GM21529 (cell line): ENCODE data around the gene DYNC1LI2.
"Not testable (repeated sequence)": the region's sequence is repeated elsewhere in the genome, so short reads cannot be mapped to it uniquely, and the experiment has no call there.

Experiments used
- ATAC-seq: cut with Tn5 transposase; IDR thresholded peaks from one replicate; pipeline ENCODE4 v1.9.1; 2021; ENCODE audit not compliant: unreplicated experiment

DYNC1LI2 gene

DNA sequence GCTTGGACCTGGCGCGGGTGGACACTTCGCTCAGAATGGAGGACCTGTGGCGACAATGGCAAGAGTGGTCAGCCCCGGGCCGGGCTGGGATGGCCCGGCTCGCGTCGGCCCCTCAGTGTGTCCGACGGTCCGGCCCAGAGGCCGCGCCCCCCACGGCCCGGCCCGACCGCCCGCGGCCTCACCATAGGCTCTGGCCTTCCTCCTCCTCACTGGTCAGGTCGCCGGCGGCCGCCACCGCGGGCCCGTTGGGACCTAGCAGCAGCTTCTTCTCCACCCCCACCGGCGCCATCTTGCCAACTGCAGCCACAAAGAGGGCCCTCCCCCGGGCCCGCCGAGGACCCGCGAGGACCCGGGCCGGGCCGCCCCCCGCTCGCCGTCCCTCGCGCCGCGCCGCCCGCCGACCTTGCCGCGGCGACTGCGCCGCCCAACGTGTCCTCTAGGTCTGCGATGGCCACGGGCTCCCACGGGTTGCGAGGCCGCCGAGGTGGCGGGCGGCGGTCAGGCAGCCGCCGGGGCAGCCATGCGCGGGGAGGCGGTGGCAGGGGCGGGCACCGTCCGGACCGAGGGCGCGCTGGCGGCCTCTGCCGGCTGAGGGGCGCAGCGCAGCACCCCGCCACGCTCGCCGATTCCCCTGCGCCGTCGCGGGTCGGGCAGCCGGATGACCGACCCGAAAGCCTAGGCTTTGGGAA, at the start of gene DYNC1LI2:
Gene DYNC1LI2, minus strand, starts transcription at position 307 of the 689 bp plus-strand sequence. Its CDS starts 18 bp downstream, at position 289.
- peak; percentile 82 for ATAC-seq

DNA sequence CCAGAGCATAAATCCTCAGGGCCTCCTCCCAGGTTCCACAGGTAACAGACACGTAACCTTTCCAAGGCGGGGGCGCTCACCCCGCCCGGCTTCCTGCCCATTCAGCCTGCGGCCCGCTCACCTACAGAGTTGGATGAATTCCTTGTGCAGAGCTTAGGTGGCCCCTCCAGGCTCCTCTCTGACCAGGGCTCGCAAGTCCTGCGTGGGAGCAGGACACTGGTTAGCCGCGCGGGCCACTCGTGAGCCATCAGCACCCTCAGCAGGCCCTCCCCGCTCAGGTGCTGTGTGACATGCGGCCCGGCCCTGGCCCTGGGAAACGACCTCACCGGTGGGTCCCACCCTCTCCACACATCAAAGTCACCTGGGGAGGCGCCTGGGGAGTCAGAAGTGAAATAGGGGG, 49.4 kb upstream of the DYNC1LI2 start:
- no peak for ATAC-seq

DNA sequence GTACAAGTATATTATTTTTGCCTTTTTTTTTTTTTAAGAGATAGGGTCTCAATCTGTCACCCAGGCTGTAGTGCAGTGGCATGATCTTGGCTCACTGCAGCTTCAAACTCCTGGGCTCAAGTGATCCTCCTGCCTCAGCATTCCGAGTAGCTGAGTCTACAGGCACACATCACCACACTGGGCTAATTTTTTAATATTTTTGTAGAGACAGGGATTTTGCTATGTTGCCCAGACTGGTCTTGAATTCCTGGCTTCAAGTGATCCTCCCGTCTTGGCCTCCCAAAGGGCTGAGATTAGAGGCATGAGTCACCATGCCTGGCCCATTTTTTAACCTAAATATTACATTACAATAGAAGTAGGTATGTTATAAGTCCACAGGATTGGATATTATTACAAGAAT, 46.8 kb upstream of the DYNC1LI2 start:
- ATAC-seq, result no peak

DNA sequence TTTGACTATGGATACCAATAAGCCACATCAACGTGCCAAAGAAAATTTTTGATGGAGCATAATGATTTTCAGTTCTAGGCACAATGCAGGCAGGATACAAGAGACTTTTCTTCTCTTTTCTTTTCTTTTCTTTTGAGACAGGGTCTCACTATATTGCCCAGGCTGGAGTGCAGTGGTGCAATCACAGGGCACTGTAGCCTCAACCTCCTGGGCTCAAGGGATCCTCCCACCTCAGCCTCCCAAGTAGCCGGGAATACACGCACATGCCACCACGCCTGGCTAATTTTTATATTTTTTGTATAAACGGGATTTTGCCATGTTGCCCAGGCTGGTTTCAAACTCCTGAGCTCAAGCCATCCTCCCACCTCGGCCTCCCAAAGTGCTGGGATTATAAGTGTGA, 42.6 kb upstream of the DYNC1LI2 start:
- ATAC-seq, result not testable (repeated sequence)

DNA sequence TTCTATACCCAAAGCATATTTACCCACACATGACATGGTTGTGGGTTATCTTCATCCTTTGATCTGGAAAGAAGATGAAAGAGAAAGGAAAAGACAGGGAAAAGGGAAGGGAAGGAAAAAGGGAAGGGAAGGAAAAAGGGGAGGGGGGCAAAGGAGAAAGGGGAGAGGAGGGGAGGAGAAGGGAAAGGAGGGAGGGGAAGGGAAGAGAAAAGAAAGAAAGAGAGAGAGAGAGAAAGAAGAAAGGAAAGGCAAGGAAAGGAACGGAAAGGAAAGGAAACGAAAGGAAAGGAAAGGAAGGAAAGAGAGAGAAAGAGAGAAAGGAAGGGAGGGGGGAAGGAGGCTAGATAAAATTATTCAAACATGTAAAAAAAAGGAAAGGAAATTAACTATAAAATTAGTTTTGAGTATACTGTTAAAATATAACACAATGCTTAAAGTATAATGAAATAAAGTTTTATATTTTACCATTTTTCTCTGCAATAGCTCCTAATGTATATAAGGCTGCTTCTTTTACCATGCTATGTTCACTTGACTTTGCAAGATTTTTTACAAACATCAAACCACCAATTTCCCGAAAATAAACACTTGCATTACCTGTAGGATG, 38.8 kb upstream of the DYNC1LI2 start:
- no peak for ATAC-seq

DNA sequence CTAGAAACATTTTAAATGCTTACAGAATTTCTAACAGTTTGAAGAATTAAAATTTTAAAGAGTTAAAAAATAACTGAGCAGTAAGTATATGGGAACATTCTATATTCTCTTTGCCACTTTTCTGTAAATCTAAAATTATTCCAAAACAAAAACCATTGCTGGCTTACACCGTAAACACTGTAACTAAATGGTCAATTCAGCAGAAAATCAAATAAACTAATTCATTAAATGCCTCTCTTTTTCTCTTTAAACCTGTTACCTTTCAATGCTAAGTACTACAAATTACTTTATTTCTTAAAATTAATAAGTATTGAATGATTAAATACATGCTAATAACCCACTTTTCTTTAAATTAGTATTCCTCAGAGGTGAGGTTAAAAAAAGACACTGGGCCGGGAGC, 36.0 kb upstream of the DYNC1LI2 start:
- ATAC-seq, result no peak

DNA sequence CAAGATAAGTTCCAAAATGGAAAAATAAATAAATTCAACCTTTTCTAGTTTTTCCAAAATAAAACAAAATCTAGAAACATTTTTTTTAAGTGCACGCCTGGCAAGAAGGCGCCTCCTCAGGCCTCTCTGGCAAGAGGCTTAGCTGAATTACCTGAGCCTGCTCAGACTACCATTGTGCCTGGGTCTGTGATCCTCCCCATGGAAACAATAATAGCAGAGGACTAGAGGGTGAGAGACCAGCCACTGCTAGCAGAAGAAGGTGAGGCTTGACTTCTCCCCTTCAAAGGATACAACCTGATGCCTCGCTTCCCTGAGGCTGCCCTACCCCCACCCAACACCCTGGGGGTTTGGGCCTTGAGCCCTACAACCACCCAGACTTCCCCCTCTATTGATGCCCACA, 35.1 kb upstream of the DYNC1LI2 start:
- ATAC-seq, result no peak

DNA sequence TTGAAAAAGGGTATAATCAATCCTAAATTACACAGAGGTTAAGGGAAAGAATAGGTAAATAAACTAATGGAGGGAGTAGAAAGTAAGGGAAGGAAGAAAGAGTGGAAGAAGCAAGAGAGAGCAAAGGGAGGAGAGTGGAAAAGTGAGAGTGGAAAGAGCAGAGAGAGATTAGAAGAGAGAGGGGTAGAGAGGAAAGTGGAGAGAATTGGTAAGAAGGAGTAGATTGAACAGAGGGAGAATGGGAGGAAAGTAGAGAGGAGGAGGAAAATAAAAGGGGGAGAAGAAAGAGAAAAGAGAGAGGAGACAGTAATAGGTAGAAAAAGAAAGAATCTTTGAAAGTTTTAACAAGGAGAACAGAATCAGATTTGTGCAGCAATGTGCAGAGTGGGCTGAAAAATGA, 25.0 kb upstream of the DYNC1LI2 start:
- no peak for ATAC-seq

DNA sequence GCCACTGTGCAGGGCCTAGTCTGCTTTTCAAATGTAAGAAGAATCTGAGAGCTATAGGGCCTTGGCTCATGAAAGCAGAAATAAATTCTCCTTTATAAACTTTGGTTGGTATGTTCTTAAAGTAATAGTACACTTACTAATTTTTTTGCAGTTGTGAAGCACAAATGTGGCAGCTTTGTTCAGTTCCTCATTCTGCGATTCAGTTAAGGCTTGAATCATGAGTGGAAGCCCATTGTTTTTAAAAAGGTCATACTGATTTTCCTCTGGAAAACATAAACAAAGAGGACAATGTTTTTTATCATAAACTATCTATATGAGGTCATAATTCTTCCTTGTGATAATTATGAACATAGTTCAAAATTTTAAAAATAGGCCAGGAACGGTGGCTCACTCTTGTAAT, 23.6 kb upstream of the DYNC1LI2 start:
- ATAC-seq, result no peak

DNA sequence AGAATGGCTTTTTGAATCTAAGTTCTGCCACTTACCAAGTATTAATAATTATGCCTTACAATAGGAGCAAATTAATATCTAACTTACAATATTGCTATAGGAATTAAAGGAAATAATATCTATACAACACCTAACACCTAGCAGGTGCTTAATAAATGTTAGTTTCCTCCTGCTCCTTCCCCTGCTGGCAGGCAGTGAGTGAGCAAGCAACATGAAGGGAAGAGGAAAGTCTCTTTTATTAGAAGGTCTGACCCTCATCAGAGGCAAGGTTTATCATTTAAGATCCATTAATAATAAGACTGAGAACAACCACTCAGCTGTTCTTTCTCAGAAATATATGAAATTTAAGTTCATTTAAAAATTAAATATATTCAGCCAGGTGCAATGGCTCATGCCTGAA, 6.7 kb upstream of the DYNC1LI2 start:
- no peak for ATAC-seq

DNA sequence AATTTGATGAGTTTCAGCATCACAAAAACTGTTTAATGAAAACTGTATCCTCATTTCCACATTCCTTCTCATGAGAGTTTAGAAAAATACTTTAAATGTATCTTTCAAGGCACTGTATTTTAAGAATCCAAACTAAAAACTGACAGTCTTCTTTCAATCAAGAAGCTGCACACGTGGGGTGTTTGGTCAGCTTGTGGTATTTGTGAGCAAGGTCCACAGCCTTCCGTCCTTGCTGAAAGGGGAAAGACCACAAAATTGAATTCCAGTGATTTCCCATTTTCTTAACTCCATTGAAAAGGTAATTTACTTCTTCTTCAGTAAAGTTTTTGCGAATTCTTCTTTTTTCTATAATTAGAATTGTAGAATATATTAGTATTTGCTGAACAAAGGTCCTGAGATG, 3.4 kb upstream of the DYNC1LI2 start:
- no peak for ATAC-seq

DNA sequence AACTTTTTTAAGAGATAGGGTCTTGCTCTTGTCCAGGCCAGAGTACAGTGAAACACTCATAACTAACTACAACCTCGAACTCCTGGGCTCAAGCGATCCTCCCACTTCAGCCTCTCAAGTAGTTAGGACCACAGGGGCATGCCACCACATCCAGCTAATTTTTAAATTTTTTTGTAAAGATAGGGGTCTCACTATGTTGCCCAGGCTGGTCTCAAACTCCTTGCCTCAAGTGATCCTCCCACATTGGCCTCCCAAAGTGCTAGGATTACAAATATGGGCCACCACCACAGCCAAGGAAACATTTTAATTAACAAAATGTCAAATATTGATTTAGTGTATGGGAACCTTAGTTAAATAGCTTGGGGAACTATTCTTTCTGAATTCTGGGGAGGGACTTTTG, 2.8 kb upstream of the DYNC1LI2 start:
- ATAC-seq, result no peak

DNA sequence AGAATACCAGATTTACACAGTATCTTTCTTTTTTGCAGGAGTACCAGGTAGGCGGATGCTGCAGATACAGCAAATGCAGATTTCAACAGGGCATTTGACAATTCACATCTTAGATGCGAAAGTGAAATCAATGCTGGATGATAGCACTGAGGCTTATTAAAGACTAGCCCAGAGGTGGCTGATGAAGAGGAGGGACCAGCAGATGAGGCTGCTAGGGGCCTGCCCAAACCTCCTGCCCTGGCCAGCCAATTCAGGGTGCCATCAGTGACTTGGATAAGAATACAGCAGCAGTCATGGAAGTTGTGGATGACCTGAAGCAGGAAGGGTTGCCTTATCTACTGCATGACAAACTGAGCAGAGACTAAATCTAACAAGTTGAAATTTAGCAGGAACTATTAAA, 1.5 kb upstream of the DYNC1LI2 start:
- ATAC-seq, result no peak

DNA sequence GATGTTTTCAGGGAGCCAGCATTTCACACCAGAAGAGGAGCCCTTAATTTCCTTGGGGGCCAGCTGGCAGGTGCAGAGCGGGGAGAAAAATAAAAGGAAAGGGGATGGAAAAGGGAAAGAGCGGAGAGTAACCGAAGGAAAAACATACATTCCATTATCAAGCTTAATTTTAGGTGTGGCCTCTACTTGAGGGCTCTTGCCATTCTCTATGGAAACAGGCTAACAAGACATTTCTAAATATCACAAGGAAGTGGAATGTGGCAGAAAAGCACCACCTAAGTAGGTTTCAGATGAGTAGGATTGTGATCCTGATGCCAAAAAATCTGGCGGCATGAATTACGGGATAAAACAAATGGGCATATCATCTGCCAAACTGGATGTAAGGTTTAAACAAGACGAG, 970 bp upstream of the DYNC1LI2 start:
- ATAC-seq, result no peak

DNA sequence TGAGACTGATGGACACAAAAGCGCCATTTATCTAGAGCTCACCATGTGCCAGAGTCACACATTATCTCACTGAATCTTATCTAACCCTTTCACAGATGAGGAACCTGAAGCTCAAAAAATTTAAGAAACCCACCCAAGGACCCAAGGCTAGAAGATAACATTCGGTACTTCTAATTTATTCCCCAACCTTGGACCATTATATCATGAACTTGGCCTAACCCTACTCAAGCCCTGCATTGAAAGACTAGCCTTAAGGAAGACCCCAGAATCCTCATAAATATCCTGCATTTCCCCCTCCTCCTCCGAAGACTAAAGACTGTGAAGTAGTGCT, 548 bp upstream of the DYNC1LI2 start:
- no peak for ATAC-seq

DNA sequence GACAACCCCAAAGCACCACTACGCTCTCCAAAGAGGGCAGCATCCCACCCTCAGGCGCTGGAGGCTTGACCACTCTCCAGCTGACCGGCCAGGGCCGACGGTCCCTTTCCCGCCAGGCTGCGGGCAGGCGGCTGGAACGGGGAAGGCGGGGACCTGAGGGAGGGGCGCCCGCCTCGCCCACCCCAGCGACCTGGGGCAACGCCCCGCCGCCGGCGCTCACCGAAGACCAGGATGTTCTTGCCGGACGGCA, 431 bp downstream of the DYNC1LI2 start:
- ATAC-seq, result no peak

DNA sequence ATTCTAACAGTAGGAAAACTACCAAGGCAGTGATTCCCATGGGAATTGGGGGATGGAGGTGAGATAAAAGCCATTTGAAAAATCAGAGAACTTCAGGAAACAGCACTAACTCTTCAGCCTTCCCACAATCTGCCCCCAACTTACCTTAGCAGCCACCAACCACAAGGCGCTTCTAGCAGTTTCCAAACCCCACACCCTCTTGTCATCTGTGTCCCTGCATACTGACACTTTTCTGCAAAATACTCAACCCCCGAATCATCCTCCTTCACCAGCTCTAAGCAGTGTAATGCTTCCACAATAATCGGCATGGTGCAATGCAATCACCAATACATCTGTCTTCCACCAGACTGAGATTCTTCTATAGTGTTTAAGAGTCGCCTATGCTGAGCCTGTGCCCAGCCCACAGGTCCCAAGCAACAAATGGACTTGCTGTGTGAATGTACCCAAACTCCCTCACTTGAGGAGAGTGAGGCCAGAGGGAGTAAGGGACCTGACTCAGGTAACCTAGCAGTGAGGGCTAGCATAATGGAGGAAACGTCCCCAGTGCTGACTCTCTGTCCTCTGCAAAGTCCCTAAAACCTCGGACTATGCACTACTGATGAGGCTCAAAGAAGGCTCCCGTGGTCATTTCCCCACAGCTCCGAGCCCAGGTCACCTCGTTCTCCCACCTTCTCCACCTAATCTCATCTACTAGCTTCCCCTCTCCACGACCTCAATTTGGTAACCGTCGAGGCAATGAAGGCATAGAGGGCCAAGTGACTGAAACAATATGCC, 943 bp downstream of the DYNC1LI2 start:
- peak; percentile 4 for ATAC-seq

DNA sequence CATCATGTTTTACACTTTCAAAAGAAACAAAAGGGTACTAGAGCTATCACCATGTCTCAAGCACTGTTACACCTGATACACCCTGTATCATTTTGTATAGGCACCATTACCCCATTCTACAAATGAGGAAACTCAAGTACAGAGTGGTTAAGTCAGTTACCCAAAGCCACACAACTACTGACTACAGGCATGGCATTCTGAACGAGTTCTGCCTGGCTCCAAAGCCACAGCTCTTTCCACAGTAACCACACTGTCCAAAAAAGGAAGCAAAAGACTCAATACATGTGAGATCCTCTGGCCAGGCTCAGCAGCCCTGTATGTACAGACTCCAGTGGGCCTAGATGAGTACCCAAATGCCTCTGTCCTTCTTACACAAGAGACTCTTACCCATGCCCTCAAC, 4.7 kb downstream of the DYNC1LI2 start:
- no peak for ATAC-seq

DNA sequence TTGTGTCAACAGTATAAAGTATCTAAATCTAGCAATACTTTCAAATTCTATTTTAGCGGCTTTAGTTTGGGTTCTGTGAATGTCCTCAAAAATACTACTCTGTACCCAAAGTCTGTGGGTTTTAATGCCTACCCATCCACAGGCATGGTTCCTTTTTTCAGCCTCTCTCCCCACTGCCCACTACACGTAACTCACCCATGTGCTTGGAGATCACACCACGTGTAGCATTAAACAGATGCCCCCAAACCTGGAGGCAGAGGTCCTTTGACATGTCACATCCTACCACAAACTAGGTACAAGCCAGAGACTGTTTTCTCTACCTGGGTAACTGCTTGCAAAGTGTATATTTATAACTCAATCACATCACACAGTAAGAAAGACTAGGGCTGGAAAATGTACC, 5.4 kb downstream of the DYNC1LI2 start:
- no peak for ATAC-seq

DNA sequence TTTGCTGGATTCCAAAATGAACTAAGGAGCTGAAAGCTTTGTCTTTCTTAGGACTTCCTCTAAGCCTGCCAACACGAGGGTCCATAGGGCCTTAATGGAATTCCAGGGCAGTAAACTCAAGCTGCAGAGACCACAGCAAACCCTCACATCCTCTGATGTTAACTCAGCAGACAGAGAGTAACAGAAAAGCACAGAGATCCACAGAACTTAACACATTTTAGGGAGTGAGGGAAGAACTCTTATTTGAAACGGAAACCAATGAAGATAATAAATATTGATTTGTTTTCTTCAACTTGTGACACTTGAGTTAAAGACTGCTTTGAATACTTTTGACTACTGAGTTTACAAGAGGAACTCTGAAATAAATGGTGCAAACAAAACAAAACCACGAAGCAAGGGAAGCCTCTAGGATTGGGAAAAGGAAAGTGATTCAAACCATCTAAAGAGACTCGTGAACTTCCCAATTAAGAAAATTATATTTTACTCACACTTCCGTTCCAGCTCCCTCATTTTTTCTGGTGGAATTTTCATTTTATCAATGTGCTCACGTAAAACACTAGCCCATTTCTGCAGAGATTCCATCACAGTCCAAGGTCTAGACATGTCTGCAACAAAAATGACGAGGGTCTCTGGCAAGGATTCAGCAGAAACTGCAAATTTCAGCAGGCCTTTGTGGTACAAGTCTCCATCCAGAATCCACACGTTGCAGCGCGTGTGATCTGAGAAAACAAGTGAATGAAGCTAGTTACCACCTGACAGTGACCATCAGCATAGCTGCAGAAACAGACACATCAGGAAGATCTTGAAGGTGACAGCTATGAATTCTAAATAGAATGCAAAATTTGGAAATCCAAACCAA, 9.2 kb downstream of the DYNC1LI2 start:
- ATAC-seq, result no peak

DNA sequence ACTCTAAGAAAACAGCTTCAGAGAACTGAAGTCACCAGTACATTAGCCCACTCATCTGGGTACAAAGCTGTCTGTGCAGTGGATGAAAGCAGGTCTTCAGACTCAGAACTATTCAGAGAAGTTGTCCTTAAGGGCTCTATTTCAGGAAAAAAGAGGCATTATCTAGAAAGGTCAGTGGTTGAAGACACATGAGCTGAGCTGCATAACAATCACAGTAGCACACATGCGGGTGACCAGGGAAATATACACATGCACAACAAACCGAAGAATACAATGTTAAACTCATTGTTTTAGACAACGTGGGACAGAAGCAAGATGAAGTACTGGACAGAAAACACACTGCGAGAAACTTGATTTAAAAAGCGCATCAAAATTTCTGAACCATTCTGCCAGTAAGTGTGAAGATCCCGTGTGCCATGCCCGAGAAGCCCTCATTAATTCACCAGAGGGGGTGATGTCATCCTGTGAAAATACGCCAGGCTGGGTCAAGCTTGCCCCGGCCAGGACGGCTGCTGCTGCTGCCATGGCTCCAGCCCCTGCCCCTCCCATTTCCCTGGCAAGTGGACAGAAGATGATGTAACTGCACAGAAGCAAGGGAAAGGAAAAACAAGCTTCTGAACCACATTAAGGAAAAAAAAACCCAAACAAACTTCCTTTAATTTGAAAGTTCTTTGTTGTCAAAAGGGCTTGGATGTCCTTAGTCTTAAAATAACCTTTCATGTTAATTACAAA, 10.1 kb downstream of the DYNC1LI2 start:
- no peak for ATAC-seq
